Activated T-cell treated with anti-CD3 and anti-CD28 coated beads for 4 hours (primary cell): ENCODE data around the gene NR1D1.

ENCODE experiments used
- DNase-seq: peaks from one replicate; pipeline ENCODE4 v3.0.0-alpha.2; 2020

Gene NR1D1

DNA sequence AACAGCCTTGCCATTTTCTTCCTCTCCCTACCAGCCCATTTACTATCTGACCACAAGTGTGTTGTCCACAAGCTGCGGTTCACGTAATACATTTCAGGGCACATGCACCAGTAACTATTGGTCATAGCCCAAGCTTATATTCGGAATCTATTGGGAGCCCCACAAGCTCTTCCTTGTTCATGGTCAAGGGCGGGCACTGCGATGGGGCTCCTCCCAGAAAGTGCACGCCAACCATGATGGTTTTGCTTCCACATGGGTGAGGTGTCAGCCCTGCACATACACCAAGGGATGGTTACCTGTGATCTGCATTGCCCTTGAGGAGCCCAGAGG, 25.6 kb downstream of the NR1D1 start:
- DNase-seq, result no peak

DNA sequence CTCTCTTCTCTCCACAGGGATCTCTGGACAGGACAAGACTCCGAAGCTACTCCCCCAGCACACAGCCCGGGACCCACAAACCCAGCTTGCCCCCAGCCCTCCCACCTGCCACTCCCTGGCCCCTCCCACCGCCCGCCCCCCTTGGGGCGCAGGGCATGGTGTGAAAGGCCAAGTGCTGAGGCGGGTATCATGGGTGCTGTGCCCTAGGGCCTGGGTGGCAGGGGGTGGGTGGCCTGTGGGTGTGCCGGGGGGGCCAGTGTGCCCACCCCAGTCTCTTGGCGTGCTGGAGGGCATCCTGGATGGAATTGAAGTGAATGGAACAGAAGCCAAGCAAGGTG, 26.2 kb downstream of the NR1D1 start:
- DNase-seq, result no peak

DNA sequence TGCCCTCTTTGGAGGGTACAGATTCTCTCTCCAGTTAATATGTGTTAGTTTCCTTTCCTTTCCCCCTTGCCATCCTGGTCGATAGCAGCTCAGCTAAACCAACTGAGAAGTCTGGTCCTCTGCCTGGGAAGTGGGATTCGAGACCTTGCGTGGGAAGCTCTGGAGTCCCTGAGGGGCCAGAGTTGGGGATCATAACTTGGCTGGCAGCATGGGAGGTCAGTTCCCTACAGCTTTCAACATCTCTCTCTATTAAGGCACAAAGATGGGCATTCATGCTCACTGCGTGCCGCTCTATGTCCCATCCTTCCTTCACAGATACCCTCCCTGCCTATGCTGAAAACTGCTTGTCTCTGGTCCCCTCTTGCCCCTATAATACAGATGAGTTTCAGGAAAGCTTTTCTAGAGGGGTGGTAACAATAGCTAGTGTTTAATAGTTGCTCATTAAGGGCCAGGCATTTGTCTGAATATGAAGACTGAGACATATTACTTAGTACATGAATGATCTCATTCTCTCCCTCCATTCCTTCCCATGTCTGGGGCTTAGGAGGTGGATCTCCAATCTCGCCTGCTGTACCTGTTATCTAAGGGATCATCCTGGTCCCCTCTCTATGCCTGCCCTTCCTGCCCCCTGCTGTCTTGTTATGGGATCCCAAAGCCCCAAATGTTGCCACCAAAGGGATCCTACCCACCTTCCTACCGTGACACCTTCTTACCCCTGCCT, 26.8 kb downstream of the NR1D1 start:
- no peak for DNase-seq

DNA sequence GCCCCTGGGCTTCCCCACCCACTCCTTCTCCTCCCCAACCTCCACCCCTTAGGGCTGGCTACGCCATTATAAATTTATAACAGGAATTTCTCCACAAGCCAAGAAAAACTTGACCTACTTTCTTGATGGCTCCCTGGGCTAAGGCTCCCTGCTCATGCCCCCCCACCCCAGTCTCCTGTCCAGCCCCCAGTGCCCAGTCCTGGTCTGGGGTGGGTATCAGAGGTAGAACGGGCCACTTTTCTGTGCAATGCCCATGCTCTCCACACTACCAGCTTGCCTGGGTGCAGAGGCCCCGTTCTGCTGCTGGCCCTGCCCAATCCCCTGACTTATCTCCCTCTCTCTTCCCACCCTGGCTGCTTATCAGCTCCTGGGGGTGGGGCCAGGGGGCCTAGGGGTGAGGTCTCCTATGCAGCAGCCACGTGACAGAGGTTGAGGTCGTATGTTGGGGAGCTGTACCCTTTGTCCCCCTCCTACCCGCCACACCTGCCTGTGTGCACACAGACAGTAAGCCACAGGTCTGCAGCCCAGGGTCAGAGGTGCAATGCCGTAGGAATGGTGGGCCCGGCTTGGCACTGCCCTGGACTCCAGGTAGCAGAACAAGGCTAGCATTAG, 27.5 kb downstream of the NR1D1 start:
- no peak for DNase-seq

DNA sequence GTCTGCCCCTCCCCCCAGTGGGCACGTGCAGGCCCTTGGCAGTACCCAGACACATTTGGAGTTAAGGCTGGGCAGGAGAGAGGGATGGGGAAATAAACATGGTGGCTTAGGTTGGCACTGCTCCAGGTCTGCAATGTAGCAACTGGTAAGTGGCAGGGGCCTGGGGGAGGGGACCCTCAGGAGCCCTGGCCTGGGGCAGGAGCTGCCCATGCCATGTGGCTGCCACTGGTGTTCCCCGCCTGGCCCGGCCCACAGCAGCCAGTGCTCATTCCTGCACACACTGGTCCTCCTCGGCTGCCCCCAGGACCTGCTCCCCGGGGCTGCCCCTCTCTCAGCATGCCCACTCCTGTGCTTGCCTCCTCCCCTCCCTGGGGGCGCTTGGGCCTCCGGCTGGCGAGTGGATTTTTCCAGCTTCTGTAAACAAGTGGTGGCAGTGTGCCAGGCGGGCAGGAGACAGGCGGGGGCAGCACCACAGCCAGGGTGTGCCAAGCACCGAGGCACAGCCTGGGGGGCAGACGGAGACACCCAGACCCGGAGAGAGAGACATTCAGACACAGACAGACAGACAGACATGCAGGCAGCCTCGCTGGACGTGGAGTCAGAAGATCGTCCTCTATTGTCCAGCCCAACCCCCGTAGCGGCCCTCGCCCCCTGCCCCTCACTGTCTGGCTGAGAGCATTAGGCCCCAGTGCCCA, 28.2 kb downstream of the NR1D1 start:
- DNase-seq, result no peak

DNA sequence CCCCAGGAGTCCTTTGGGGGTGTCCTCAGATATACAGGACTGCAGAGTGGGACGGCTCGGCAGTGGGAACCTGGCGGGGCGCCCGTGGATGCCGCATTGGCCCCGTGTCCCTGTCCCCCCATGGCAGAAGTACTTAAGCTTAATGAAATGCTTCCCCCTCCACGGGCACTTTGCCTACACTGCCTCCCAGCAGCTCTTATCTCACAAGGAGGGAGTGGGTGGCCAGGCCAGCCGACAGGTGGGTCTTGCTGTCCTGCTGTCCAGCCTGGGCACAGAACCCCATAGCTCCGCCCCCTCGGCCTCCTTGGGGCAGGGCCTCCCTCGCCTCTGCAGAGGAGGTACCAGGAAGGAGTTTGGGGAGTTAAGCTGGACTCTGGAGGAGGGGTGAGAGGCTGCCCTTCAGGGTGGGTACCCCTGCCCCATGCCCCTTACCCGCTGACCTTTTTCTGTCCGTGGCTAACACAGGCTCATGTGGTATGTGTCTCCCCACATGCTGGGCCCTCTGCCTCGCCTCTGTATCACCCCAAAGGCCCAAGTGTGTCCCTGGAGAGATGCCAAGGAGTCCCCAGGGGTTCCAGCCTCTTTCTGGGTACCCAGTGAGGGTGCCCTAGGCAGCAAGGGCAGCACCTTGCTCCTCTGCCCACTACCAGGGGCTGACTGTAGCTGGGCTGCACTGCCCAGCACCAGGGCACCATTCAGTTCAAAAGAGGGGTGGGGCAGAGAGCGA, 28.9 kb downstream of the NR1D1 start:
- no peak for DNase-seq

DNA sequence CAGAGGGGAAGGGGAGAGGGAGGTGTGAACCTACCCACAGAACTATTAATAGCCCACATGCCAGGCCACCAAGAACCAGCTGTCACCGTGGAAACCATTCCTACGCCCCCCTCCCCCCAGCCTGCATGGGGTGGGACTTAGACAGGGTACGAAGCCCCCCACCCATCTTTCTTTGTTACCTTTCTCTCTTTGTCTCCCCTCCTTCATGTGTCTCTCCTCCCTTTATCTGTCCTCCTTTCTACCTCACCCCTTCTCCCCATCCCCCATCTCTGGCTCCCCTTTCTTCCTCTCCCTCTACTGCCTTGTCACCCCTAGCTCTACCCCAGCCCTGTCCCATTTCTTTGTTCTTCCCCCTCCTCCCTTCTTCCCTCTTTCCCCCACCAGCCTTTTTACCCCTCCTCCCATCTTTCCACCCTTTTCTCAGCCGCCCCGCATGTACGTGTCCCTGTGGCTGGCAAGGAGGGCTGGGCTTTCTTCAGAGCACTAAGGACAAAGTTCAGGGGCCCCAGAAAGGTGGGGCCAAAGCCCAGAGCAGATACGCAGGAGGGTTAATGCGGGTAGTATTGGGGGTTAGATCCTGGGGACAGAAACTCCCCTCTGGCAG, 29.6 kb downstream of the NR1D1 start:
- DNase-seq, result no peak

DNA sequence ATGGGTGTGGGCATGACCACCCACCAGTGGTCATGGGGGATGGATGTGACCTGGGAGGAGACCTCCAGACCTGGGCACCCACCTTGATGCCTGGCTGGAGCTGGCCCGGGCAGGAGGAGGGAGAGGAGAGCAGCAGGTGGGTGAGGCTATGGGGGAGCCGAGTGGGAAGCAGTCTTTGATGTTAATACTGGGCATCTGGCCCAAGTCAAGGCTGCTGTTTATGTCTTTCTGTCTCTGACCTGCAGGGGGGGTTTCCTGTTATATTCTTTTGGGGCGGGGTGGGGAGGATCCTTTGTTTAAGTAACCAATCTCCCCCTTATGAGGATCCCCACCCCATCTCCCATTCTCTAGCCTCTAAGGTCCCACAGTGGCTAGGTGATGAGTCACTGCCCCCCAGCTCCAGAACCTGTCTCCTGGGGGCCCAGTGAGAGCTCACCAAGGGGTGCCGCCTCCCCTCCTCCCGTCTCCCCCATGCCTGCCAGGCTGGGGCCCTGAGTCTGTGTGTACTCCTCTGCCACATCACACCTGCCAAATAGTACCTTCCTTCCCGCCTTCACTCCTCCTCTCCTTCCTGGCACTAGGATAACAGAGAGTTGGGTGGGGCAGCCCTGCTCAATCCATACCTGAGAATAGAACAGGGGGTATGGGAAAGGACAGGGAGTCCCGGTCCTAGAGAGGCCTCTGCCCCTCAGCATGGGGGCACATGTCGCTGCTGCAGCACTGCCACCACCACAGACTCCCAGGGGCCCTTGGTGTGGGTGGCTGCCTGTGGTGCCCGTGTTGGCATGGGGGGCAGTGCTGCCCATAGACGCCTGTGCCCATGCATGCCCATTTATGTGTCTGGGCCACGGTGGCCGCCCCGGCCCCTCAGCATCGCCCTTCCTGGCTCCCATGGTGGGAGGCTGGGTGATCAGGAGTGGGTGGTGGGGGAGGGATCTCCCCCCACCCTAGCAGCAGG, 30.4 kb downstream of the NR1D1 start:
- peak; percentile 20 for DNase-seq

DNA sequence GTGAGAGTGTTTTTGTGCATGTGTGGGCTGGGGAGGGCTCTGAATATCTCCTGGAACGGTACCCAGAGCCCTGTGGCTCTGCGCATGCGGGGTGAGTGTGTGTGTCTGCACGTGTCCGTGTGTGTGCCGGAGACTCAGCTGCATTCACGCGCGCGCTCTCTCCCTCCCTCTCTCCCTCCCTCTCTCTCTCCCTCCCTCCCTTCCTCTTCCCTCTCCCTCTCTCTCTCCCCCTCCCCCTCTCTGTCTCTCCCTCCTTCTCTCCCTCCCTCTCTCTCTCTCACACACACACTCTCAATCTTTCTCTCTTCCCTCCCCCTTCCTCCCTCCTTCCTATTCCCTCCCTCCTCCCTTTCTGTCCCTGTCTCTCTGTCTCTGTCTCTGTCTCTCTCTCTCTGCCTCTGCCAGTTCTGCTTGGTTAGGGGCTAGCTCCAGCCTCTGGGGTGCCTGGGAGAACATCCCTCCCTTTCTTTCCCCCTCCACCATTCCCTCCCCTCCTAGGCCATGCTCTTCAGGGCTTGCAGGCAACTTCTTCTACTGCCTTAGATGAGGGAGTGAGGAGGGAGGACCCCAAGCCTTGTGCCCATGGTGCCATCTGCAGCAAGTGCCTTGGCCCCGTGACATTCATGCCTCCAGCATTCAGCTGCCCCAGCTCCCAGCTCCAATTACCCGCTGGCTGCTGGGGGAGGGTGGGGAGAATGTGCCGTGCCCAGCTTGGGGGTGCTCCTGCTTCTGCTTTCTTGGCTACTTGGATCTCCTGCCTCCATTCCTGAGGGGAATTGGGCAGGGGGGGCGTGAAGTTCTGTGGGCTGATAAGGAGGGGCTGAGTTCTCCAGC, 31.3 kb downstream of the NR1D1 start:
- DNase-seq, result peak; percentile 79

DNA sequence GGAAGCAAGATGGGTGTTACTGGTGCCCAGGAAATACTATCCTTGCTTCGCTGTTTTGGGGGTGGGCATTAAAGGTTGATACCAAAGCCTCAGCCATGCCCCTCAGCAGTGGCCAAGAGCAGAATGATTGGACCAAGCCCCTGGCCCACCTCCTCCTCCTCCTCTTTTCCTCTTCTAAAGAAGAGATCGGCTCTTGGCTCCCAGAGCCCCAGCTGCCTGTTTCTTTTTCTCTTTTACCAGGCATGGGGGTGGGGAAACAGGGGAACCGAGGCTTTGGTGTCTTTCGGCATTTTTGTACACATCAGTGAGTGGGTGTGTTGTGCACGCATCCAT, 31.8 kb downstream of the NR1D1 start:
- DNase-seq, result no peak

DNA sequence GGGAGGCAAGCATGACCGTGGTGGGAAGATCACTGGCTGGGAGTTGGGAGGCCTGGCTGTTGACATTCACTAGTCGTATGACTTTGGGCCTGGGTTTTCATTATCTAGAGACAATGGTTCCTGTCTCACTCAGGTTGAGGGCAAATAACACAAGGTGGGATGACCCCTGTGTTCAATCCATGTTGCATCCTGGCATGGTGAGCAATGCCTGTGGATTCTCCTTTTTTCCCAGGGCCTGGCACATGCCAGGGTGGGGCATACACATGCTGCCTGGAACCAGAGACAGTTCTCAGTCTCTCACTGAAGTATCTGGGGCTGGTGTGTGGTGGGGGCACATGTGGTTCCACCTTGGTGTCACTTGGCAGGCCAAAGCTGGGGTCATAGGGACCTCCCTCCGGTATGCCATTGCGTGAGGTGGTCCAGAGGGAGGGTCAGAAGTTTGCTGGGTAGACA, 32.2 kb downstream of the NR1D1 start:
- DNase-seq, result no peak

DNA sequence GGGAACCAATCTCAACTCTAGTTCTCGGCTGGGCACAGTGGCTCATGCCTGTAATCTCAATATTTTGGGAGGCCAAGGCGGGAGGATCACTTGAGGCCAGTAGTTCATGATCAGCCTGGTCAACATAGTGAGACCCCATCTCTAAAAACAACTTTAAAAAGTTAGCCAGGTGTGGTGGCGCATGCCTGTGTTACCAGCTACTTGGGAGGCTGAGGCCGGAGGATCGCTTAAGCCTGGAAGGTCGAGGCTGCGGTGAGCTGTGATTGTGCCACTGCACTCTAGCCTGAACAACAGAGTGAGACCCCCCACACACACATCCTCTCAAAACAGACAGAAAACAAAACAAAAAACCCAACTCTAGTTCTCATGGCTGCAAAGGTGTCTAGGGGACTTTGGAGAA, 32.7 kb downstream of the NR1D1 start:
- no peak for DNase-seq

DNA sequence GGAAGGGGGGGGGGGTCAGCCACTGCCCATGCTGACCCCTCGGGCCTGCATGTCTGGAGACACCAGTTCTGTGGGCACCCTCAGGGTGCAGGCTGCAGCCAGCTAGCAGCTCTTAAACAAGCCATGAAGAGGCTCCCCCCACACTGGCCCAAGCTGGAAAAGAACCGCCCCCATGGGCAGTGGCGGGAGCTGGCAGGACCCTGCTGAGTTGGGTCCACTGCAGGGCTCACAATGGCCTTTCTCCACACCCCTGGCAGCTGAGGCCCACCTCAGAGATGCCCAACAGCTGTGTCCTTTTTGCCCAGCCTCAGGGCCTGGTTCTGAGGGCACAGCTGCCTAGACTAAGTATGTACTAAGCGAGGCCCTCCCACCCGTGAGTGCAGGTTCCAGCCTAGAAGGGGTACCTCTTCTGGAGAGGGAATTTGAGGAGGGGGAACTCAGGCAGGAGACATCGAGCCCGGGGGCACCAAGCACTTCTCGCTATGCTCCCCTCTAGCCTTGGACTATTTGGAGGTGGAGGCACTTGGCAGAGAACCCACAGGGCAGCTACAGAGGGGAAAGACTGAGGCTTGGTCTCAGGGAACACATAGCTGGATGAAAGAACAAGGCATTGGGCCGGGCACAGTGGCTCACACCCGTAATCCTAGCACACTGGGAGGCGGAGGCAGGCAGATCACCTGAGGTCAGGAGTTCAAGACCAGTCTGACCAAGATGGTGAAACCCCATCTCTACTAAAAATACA, 34.4 kb downstream of the NR1D1 start:
- DNase-seq, result no peak

DNA sequence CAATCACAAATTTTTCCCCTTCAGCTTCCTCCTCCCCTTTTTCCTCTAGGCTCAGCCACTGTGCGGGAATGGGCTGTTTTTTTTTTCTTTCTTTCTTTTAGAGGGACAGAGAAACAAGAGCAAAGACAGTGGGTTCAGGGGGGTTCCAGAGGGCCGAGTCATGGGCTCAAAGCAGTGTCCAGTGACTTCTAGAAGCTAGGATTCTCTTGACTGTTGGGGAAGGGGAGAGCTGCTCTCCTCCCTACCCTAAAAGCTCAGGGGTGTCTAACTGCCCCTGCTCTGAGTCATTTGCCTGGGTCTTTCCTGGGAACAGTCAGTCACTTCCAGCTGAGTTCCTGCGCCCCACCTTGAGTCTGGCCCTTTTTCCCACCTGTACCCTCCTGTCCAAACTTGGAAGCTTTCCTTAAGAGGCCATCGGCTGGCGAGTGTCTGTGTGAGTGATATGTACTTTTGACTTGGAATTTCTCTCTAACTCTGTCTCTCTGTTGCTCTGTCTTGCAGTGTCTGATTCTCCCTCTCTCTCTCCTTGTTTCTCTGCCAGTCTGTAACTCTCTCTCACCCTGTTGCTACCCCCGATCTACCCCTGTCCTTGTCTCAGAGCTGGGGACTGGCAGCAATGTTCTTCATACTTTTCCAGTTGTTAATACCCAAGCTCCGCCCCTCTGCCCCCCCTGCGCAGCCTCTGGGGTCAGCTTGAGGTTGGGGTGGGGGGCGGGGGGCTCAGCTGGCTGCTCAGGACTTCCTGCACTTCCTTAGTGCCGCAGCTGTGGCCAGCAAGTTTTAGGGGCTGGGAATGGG, 35.2 kb downstream of the NR1D1 start:
- DNase-seq, result no peak

DNA sequence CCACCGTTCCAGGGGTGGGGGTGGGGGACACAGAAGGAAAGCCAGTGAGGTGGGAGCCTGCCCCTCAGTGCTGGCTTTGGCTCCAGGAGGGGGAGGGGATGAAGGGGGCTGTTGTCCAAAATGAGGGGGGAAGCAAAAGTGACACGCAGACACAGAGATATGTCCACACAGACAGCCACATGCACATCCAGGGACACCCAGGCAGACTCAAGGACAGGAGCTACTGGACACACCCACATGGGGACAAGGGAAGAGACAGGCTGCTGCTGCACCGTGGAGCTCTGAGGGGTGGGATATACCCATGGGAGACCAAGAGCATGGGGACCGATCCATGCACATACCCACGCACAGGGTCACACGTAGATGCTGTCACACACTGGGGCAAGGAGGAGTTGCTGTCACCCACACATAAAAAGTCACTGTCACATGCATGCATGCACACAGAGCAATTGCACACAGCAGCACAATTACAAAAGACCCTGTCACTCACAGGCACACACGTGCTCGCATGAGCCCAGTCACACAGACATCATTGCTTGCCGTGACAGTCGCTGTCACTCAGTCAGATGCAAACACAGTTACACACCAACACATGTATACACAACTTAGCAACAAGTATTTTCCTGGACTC, 36.4 kb downstream of the NR1D1 start:
- no peak for DNase-seq

DNA sequence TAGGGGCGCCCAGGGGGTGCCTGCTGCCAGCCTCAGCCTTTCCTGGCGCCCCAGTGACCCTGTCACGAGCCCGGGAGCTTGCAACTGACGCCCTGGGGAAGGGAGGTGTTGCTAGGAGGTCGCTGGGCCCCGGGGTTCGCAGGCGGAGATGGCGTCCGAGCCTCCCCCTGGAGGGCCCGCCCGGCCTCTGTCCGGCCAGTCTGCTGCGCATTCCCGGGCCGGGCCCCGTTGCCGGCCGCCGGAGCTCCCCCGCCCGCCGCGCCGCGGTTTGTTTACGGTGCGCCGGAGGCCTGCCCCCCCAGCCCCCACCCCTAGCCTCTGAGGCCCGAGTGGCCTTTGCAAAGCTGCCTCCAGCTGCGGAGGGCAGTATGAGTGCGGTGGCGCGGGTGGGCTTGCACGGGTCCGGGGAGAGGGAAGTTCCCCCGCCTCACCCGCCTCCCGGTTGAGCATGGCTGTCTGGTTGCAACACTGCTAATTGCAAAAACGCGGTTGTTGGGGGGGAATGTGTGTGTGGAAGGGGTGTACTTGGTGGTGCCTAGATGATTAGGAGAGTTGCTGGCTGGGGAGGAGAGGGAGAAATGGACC, 37.1 kb downstream of the NR1D1 start:
- DNase-seq, result no peak

DNA sequence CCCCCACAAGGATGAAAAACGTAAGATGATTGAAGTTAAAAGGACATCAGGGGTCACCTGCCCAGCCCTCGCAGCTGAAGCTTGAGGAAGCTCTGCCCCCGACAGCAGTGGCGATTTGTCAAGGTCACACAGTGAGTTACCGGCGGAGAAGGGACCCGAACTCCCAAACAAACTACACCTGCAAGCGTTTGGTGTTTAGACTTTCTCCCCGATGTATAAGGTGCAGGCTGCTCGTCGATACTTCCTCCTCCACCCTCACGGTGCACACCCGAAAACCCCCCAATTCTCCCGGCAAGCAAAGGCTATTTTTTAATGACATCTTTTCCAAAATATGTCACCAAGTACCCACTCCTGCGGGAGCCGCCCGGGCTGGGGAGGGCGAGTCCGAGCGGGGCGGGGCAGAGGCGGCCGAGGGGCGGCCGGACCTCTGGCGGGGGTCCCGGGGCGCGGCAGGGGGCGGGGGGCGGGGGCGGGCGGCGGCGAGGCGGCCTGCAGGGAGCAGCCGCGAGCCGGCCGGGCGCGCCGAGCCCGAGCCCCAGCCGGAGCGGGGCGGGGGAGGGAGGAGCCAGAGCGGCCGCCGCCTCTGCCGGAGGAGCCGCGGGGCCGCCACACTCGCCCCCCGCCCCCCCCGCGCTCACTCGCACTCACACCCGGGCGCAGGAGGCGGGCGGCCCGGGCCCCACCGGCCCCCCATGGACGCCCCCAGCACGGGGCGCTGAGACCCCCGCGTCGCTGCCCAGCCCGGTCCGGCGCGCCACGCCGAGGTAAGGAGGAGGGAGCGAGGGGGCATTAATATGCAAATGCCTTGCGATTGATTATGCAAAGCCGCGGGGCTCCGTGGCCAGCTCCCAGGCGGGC, 37.8 kb downstream of the NR1D1 start, which contains the start of gene THRA:
Gene THRA, plus strand, starts transcription at position 637 of the 858 bp plus-strand sequence. CDS start 11,524 bp downstream, outside the sequence.
- DNase-seq, result peak; percentile 51

DNA sequence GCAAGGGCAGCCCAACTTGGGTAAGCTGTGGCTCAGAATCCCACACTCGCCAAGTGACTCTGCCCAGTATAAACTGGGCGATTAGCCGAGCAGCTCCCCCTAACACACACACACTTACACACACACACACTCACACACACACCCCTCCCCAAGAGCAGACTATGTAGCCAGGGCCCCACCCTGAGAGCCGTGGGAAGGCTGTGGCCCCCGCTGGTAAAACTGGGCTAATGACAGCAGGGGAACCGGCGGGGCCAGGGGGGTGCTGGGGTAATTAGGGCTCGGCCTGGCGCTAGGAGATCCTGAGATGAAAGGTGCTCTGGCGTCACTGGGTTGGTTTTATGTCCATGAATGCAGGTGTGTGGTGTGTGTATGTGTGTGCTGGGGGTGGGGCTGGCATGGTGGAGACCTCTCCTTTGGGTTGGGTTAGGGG, 38.8 kb downstream of the NR1D1 start:
- no peak for DNase-seq
